GM19238 (cell line): ENCODE results near the gene C1orf167.
A peak's percentile ranks its signal among the peaks of the same experiment; 100 is the strongest.

ENCODE experiments used
- DNase-seq: peaks from one replicate; pipeline ENCODE4 v3.0.0; 2011; ENCODE audit warnings: low spot score; ENCODE audit not compliant: insufficient read length

C1orf167 gene

GRCh38 chr1:11783556-11783955 lies 21.6 kb downstream of the C1orf167 start:
- no peak for DNase-seq

- DNase-seq: no peak
Measured at GRCh38 chr1:11784256-11784992, 22.4 kb downstream of the C1orf167 start.

- DNase-seq: peak; percentile 76
Measured at GRCh38 chr1:11784993-11785769, 23.2 kb downstream of the C1orf167 start.

- DNase-seq: no peak
Measured at GRCh38 chr1:11786168-11786567, 24.2 kb downstream of the C1orf167 start.

GRCh38 chr1:11787251-11787803 lies 25.3 kb downstream of the C1orf167 start:
- DNase-seq: no peak

GRCh38 chr1:11787804-11788436 lies 25.9 kb downstream of the C1orf167 start:
- no peak for DNase-seq

GRCh38 chr1:11788549-11789053 lies 26.6 kb downstream of the C1orf167 start:
- DNase-seq: no peak

GRCh38 chr1:11789126-11790067 lies 27.4 kb downstream of the C1orf167 start:
- no peak for DNase-seq

GRCh38 chr1:11790101-11790879 lies 28.3 kb downstream of the C1orf167 start:
- DNase-seq: no peak

GRCh38 chr1:11790880-11791715 lies 29.1 kb downstream of the C1orf167 start:
- DNase-seq: no peak

GRCh38 chr1:11792106-11792505 lies 30.1 kb downstream of the C1orf167 start:
- DNase-seq: no peak

GRCh38 chr1:11793819-11794218 lies 31.8 kb downstream of the C1orf167 start:
- no peak for DNase-seq

GRCh38 chr1:11794446-11795237 lies 32.6 kb downstream of the C1orf167 start:
- no peak for DNase-seq

- no peak for DNase-seq
Measured at GRCh38 chr1:11795238-11795890, 33.4 kb downstream of the C1orf167 start.

- no peak for DNase-seq
Measured at GRCh38 chr1:11796036-11796828, 34.2 kb downstream of the C1orf167 start.

GRCh38 chr1:11797525-11798216 lies 35.7 kb downstream of the C1orf167 start:
- no peak for DNase-seq
